ENCODE data around the gene ELANE. TPM values are rescaled to one million over a fixed set of nuclear protein-coding genes. Genes with fewer than 3 reads are reported as not detected.

Gene ELANE
- total and polyA plus RNA-seq, 7 donors = 0.39 to 0.95 (median 0.55) TPM; not detected in 2

DNA sequence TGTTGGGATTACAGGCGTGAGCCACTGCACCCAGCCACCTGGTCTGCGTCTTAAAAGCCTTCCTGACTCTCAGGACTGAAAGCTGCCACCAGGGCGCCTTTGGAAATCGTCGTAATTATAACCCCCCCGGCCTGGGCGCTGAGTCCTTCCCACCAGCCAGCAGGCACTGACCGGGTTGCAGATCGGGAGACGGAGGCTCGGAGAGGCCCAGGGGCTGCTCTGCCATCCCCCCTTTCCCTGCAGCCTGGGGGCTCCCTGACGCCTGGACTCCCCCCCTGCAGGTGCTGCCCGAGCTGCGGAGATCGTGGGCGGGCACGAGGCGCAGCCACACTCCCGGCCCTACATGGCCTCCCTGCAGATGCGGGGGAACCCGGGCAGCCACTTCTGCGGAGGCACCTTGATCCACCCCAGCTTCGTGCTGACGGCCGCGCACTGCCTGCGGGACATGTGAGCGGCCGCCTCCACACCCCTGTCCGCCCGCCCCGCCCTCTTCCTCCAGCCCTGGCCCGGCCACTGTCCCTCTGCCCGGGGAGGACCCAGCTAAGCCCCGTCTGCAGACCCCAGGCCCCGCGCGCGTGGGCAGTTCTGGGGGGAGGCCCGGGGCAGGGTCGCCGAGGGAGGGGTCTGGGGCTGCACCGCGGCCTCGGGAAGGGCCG lies 8.8 kb upstream of the ELANE start:
- no peaks in the 10 kb centered on the region for H3K9me3 ChIP-seq
- H3K27ac ChIP-seq = no peak overlapping the region
- peak overlapping the region; percentile 15 for H3K4me3 ChIP-seq
- peak in 1 of 2 donors; percentile 31 for DNase-seq
- TF ChIP-seq, protein P1, sequence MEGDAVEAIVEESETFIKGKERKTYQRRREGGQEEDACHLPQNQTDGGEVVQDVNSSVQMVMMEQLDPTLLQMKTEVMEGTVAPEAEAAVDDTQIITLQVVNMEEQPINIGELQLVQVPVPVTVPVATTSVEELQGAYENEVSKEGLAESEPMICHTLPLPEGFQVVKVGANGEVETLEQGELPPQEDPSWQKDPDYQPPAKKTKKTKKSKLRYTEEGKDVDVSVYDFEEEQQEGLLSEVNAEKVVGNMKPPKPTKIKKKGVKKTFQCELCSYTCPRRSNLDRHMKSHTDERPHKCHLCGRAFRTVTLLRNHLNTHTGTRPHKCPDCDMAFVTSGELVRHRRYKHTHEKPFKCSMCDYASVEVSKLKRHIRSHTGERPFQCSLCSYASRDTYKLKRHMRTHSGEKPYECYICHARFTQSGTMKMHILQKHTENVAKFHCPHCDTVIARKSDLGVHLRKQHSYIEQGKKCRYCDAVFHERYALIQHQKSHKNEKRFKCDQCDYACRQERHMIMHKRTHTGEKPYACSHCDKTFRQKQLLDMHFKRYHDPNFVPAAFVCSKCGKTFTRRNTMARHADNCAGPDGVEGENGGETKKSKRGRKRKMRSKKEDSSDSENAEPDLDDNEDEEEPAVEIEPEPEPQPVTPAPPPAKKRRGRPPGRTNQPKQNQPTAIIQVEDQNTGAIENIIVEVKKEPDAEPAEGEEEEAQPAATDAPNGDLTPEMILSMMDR (IDR thresholded peaks at IDR 0.05) = no peak
- 4 to 5% (median 4%) methylated on average over 23 to 46 of the region's 46 CpGs for WGBS, 3 donors
- peaks cover 8% of the 10 kb centered on the region for H3K4me1 ChIP-seq
- no peaks in the 10 kb centered on the region for H3K36me3 ChIP-seq (ENCODE audit: insufficient read depth in 1 of 2, low read depth in 1 of 2)
- ATAC-seq = peak in 3 of 4 donors; percentile 40 to 46 (median 43)
- peaks cover 0 to 90% (median 15%) of the 10 kb centered on the region in 3 donors for H3K27me3 ChIP-seq (ENCODE audit: insufficient read depth in 3 of 3, low read length in 2 of 3)
- intact Hi-C loops (cut with DNase I) = no loop called here

GRCh38 chr19:843836-844545 lies 8.1 kb upstream of the ELANE start:
- Histone ChIP-seq H3K27me3 (ENCODE audit: insufficient read depth in 3 of 3, low read length in 2 of 3) (peaks cover 0 to 88% (median 15%) of the 10 kb centered on the region in 3 donors), H3K27ac (no peak overlapping the region), H3K9me3 (no peaks in the 10 kb centered on the region), H3K4me1 (peaks cover 8% of the 10 kb centered on the region), H3K4me3 (peak overlapping the region; percentile 15), H3K36me3 (ENCODE audit: insufficient read depth in 1 of 2, low read depth in 1 of 2) (no peaks in the 10 kb centered on the region)
- intact Hi-C loops (cut with DNase I) = no loop called here
- ATAC-seq = no peak
- 10 to 26% (median 21%) methylated on average over 25 to 67 of the region's 70 CpGs for WGBS, 3 donors
- TF ChIP-seq, protein P1 (IDR thresholded peaks at IDR 0.05) = no peak
- no peak for DNase-seq

- H3K9me3 ChIP-seq = no peaks in the 10 kb centered on the region
- H3K27ac ChIP-seq = no peak overlapping the region
- TF ChIP-seq, protein P1 (IDR thresholded peaks at IDR 0.05) = no peak
- DNase-seq (peak in 1 of 2 donors; percentile 46), ATAC-seq (no peak)
- no peaks in the 10 kb centered on the region for H3K36me3 ChIP-seq (ENCODE audit: insufficient read depth in 1 of 2, low read depth in 1 of 2)
- no peak overlapping the region for H3K4me3 ChIP-seq
- peaks cover 0 to 85% (median 16%) of the 10 kb centered on the region in 3 donors for H3K27me3 ChIP-seq (ENCODE audit: insufficient read depth in 3 of 3, low read length in 2 of 3)
- intact Hi-C loops (cut with DNase I) = no loop called here
- WGBS, 3 donors = 24 to 39% (median 31%) methylated on average over 11 of the region's 11 CpGs
- peaks cover 8% of the 10 kb centered on the region for H3K4me1 ChIP-seq
Observed at GRCh38 chr19:844546-844971, 7.5 kb upstream of the ELANE start.

- 48 to 60% (median 53%) methylated on average over 28 to 37 of the region's 37 CpGs for WGBS, 3 donors
- peaks cover 0 to 79% (median 15%) of the 10 kb centered on the region in 3 donors for H3K27me3 ChIP-seq (ENCODE audit: insufficient read depth in 3 of 3, low read length in 2 of 3)
- H3K27ac ChIP-seq = no peak overlapping the region
- peak in 1 of 2 donors; percentile 49 for DNase-seq
- H3K36me3 ChIP-seq (ENCODE audit: insufficient read depth in 1 of 2, low read depth in 1 of 2) = no peaks in the 10 kb centered on the region
- ATAC-seq = no peak
- H3K9me3 ChIP-seq = no peaks in the 10 kb centered on the region
- intact Hi-C loops (cut with DNase I) = no loop called here
- peaks cover 14% of the 10 kb centered on the region for H3K4me1 ChIP-seq
- TF ChIP-seq, protein P1 (IDR thresholded peaks at IDR 0.05) = no peak
- no peak overlapping the region for H3K4me3 ChIP-seq
Observed at GRCh38 chr19:845707-846521, 6.2 kb upstream of the ELANE start.

All from psoas muscle (tissue), 8 donors.